Measurements from ENCODE around the gene CACNB1.
"Not testable (repeated sequence)": the region's sequence is repeated elsewhere in the genome, so short reads cannot be mapped to it uniquely, and the experiment has no call there.

Gene CACNB1

GRCh38 chr17:39150104-39150634 is 47.3 kb downstream of the CACNB1 start:
- DNase-seq: no peak

DNA sequence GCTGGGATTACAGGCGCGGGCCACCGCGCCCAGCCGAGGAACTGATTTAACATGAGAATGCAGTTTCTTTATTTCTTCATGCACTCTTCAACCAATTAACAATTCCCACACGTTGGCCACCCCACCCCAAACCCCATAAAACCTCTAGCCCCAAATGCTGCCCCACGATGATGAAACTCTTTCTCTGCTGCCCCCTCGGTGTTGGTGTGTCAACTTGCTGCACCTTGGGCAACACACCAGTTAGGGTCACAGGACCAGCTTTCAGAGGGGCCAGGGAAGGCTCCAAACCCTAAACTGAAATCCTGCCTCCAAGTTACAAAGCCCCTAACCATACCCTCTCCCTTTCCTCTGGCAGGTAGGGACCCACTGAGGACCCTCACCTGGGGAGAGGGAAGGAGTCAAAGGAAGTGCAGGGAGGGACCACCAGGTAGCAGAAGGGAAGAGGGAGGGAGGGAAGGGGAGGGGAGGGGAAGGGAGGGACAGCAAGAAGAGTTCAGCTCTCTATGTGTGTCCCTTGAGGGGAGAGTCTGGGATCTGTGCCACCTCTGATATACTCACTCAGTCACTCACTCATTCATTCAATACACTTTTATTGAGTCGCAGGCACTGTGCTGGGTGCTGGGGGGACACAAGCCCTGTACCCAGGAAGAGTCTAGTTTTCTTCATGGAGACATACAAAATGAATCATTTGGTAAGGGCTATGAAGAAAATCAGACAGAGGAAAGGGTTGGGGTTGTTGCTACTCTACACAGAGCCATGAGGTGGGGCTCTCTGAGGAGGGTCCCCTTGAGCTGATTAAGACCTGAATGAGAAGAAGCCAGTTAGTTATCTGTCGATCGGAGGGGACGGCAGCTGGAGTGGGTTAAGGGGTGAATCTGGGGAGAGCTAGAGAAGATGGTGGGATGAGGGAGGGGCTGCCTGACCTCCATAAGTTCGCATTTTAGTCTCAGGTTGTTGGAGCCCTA is 50.0 kb downstream of the CACNB1 start:
- no peak for DNase-seq

DNA sequence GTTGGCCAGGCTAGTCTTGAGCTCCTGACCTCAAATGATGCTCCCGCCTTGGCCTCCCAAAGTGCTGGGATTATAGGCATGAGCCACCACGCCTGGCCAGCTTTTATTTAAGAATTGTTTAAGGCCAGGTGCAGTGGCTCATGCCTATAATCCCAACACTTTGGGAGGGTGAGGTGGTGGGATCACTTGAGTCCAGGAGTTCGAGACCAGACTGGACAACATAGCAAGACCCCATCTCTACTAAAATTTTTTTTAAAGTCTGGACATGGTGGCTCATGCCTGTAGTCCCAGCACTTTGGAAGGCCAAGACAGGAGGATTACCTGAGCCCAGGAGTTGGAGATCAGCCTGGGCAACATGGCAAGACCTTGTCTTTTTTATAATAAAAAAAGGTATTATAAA is 51.2 kb downstream of the CACNB1 start:
- DNase-seq: no peak

- DNase-seq: no peak
These were observed 52.3 kb downstream of the CACNB1 start for GRCh38 chr17:39145143-39145542.

DNA sequence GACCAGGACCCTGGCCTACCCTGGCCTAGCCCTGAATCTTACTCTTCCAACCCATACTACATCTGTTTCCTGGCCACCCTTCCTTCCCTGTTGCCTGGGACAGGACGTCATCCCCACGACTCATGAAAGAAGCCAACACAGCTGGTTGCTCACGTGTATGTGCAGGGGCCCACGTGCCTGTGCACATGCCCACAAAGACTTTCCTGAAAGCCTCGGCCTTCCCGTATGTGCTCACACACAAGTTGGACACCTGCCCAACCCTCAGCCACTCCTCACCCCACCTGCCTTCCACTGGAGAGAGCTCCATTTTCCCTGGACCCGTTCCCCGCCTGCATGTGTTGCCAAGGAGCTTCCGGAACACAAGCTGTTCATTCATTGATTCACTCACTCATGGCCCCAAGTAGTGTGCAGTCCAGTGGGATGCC is 53.0 kb downstream of the CACNB1 start:
- DNase-seq: no peak

GRCh38 chr17:39143552-39144093 is 53.8 kb downstream of the CACNB1 start:
- DNase-seq: no peak

GRCh38 chr17:39141915-39142664 is 55.4 kb downstream of the CACNB1 start:
- no peak for DNase-seq

DNA sequence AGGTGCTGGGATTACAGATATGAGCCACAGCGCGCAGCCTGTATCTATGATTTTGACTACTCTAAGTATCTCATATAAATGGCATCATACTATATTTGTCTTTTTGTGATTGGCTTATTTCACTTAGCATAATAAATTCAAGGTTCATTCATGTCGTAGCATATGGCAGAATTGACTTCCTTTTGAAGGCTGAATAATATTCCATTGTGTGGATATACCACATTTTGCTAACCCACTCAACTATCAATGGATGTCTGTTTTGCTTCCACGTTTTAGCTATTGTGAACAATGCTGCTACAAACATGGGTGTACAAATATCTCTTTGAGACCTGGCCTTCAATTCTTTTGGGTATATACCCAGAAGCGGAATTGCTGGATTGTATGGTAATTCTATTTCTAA is 56.2 kb downstream of the CACNB1 start:
- no peak for DNase-seq

DNA sequence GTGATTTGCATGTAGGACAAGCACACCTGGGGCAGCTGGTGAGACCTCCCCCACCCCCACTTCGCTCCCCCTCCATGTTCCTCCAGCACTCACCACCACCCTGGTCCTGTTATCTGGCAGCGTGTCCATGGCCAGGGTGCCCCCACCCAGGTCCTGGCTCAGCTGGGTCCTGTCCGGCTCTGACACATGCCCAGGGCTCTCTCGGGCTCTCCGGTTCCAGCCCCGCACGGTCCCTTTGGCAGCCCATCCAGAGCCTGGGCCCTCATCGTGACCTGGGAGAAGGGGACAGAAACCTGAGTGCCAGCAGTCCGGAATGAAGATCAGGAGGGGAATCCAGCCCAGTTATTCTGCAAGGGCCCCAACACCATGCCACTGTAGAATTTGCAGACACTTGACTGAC is 57.9 kb downstream of the CACNB1 start:
- DNase-seq: no peak

GRCh38 chr17:39139161-39139511 is 58.3 kb downstream of the CACNB1 start:
- no peak for DNase-seq

DNA sequence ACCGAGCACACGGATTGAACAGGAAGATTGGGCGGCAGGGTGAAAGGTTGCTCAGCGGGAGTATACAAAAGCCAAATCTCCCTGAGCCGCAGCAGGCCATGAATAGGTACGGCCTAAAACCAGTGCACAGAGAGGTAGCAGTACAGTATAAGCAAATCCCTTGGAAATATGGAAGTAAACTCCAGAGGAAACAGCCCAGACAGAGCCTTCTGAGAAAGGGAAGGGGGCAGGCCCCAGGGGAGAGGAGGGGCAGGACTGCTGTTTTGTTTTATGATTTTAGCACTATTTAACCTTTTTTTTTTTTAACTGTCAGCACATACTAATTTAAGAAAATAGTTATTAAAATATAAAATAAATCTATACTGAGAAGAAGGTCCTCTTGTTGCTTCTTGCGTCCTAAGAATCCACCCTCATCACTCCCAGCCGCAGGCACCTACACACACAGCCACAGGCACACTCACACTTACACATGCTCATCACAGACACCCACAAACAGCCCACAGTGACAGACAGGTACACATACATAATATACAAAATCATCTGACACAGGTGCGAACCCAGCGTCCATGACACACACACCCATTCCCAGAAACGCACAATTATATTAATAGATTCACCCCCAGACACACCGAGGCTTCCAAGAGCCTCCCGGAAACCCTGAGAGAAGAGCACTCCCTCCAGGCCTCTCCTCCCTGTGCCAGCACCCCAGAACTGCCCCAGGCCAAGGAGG is 58.9 kb downstream of the CACNB1 start:
- no peak for DNase-seq

GRCh38 chr17:39134878-39135277 is 62.6 kb downstream of the CACNB1 start:
- DNase-seq: no peak

DNA sequence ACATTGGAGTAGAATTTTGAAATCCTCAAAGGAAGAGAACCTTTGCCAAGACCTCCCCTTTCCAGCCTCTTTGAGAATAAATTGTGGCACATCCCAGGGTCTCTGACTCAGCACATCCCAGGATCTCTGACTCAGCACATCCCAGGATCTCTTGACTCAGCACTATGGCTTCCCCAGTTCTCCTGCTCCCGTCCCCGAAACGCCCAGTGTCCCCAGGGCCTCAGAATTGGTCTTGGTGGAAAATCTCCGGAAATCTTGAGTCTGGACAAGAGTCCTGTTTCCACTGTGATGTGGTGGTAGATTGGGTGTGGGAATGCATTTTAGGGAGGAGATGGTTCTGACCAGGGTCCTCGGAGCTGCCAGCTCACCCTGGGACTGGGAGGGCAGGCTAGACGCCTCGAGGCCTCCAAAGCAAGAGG is 65.3 kb downstream of the CACNB1 start:
- DNase-seq: no peak

DNA sequence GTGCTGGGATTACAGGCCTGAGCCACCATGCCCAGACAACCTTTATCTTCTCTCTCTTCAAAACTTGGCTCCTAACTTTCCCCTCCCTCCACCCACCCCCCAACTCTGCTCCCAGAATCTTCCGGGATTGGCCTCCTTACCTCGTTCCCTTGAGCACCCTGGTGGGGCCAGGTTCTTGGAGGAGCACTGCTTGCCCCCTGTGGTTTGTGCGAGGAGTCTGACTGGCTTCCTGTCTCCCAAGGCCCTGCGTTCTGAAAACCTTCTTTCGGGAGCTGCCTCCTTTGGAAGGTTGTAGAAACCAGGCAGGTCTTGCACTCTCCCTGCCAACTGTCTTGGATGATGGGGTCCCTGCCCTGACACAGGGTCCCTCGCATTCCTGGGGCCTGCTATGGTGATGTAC is 65.9 kb downstream of the CACNB1 start:
- no peak for DNase-seq

DNA sequence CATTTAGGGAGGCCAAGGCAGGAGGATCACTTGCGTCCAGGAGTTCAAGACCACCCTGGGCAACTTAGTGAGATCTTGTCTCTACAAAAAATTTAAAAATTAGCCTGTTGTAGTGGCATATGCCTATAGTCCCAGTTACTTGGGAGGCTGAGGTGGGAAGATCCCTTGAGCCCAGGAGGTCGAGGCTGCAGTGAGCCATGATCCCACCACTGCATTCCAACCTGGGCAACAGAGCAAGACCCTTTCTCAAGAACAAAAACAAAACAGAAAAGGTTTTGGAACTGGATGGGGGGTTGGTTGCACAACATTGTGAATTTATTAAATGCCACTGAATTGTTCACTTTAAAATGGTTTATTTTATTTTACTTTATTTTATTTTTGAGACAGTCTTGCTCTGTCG is 67.3 kb downstream of the CACNB1 start:
- DNase-seq: no peak

DNA sequence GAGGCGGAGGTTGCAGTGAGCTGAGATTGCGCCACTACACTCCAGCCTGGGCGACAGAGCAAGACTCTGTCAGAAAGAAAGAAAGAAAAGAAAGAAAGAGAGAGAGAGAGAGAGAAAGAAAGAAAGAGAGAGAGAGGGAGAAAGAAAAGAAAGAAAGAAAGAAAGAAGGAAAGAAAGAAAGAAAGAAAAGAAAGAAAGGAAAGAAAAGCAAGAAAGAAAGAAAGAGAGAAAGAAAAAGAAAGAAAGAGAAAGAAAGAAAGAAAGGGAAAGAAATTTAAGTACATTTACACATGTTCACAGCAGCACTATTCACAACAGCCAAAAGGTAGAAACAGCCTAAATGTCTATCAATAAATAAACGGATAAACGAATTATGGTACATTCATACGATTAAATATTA is 67.9 kb downstream of the CACNB1 start:
- DNase-seq: not testable (repeated sequence)

DNA sequence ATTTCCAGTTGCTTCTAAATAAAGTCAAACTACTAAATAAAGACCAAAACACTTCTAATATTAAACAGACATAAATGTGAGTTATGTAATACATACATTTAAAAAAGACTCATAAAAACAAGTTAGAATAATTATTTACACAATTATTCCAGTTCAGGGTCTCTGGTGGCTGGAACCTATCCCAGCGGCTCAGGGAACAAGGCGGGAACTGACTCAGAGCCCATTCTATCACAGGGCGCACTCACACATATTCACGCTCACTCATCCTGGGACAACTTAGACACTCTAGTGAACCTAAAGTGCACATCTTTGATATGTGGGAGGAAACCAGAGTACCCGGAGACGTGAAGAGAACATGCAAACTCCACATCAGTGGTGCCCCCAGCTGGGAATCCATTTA is 71.0 kb downstream of the CACNB1 start:
- no peak for DNase-seq

- DNase-seq: no peak
These were observed 72.2 kb downstream of the CACNB1 start for GRCh38 chr17:39125143-39125875.

DNA sequence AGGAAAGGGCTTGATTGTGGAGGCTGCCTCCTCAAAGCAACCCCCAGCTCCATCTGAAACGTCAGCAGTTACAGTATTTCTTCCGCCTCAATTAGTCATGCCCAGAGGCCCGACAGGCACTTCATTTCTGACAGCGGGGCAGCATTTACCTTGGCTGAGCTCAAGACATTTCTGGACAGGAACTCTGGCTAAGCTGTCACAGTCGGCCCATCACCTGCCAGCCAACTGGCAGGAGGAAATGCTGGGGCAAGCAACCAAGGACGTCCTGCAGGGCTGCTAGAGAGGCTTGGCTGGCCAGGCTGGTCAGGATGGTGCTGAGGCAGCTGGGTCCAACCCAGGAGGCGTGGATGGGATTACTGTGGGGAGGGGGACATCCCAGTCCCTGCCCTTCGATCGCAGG is 73.8 kb downstream of the CACNB1 start:
- no peak for DNase-seq

Measured in OCI-M1 (cell line).